ENCODE data around the gene GPR4.

Gene GPR4

GRCh38 chr19:45554481-45554880 lies 47.5 kb downstream of the GPR4 start:
- no peak for DNase-seq (ENCODE audit: extremely low read depth, low read depth)
- no peak overlapping the region for H3K4me3 ChIP-seq (replicated peaks; ENCODE audit: low read depth, low read length)
- TF ChIP-seq, protein P1, sequence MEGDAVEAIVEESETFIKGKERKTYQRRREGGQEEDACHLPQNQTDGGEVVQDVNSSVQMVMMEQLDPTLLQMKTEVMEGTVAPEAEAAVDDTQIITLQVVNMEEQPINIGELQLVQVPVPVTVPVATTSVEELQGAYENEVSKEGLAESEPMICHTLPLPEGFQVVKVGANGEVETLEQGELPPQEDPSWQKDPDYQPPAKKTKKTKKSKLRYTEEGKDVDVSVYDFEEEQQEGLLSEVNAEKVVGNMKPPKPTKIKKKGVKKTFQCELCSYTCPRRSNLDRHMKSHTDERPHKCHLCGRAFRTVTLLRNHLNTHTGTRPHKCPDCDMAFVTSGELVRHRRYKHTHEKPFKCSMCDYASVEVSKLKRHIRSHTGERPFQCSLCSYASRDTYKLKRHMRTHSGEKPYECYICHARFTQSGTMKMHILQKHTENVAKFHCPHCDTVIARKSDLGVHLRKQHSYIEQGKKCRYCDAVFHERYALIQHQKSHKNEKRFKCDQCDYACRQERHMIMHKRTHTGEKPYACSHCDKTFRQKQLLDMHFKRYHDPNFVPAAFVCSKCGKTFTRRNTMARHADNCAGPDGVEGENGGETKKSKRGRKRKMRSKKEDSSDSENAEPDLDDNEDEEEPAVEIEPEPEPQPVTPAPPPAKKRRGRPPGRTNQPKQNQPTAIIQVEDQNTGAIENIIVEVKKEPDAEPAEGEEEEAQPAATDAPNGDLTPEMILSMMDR (IDR thresholded peaks at IDR 0.05; ENCODE audit: low read depth, low read length, missing control alignments), result no peak

DNA sequence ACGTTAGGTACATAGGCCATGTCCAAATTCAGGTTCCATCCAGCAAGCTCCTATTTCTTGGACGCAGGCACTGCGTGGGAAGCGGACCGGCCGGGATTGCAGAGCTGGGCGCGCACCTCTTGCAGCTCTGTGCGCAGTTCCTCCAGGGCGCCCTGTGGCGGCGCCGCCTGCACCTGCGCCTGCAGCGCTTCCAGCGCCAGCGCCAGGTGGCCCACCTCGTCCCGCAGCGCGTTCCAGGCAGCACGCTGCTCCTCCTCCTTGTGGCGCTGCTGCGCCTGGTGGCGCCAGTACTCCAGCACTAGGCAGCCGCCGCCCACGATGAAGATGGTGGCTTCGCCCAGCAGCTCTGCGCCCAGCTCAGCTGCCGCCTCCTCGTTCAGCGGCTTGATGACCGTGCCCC lies 48.5 kb downstream of the GPR4 start:
- DNase-seq (ENCODE audit: extremely low read depth, low read depth), result no peak
- TF ChIP-seq, protein P1 (IDR thresholded peaks at IDR 0.05; ENCODE audit: low read depth, low read length, missing control alignments), result no peak
- H3K4me3 ChIP-seq (replicated peaks; ENCODE audit: low read depth, low read length), result no peak overlapping the region

DNA sequence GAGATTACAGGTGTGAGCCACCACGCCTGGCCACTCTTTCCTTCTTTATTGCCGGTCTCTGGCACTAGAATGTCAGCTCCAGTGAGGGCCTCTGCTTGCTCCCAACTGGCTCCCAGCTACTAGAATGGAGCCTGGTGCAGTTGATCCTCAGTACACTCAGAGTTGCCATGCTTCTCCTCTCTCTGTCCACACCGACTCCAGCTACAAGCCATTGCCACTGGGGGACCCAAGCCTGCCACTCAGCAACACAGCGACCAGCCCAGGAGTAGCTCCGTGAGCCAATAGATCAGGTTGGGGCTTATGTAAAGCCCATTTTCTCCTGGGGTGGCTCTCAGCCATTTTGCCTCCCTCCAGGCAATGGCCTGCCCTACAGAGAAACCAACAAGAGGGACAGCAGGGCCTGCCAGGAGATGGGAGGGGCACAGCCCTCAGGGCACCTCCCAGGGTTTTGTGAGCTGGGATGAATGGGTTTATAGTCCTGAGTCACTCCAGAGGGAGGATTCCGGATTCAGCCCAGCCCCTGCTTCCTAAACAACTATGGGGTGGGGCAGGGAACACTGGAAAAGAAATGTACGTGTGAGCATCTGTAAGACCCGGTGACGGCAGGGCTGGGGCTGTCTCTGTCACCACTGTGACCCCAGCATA lies 53.9 kb downstream of the GPR4 start:
- no peak overlapping the region for H3K4me3 ChIP-seq (replicated peaks; ENCODE audit: low read depth, low read length)
- TF ChIP-seq, protein P1 (IDR thresholded peaks at IDR 0.05; ENCODE audit: low read depth, low read length, missing control alignments), result no peak
- DNase-seq (ENCODE audit: extremely low read depth, low read depth), result no peak

DNA sequence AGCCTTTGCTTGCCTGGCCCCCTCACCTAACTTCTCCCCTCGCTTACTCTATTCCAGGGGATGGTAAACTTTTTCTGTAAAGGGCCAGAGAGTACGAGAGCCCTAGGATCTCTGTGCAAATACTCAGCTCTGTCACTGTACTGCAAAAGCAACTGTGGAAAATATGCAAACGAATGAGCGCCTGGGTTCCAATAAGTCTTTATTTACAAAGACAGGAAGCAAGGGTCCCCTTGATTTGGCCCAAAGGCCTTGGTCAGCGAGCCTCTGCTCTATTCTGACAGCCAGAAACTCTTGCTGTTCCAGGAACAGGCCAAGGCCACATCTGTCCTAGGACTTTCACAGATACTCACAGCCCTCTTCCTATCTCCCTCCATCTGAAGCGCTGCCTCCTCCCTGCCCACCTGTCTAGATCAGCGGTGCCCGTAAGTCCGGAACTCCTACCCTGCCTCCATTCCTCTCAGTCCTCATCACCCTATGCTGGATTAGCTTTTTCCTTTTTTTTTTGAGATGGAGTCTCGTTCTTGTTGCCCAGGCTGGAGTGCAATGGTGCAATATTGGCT lies 54.7 kb downstream of the GPR4 start:
- no peak for DNase-seq (ENCODE audit: extremely low read depth, low read depth)
- TF ChIP-seq, protein P1 (IDR thresholded peaks at IDR 0.05; ENCODE audit: low read depth, low read length, missing control alignments), result no peak
- H3K4me3 ChIP-seq (replicated peaks; ENCODE audit: low read depth, low read length), result no peak overlapping the region

- no peak overlapping the region for H3K4me3 ChIP-seq (replicated peaks; ENCODE audit: low read depth, low read length)
- TF ChIP-seq, protein P1 (IDR thresholded peaks at IDR 0.05; ENCODE audit: low read depth, low read length, missing control alignments), result no peak
- DNase-seq (ENCODE audit: extremely low read depth, low read depth), result no peak
Measured at GRCh38 chr19:45542234-45542668, 59.8 kb downstream of the GPR4 start.

Data from HFF-Myc (cell line).